Endothelial cell (in vitro differentiated cells): Measurements from ENCODE around the gene CREB3L4. TPM values are rescaled to one million over a fixed set of nuclear protein-coding genes. Genes with fewer than 3 reads are reported as not detected.
A peak's percentile ranks its signal among the peaks of the same experiment; 100 is the strongest.
"Not testable (repeated sequence)": the region's sequence is repeated elsewhere in the genome, so short reads cannot be mapped to it uniquely, and the experiment has no call there.

Source experiments
- DNase-seq: peaks from one replicate; pipeline ENCODE4 v3.0.0; 2021; ENCODE audit warnings: low spot score
- H3K27ac Mint-ChIP-seq: one replicate; pipeline ENCODE4 v1.8.0; 2021; ENCODE audit warnings: mixed read lengths, inconsistent platforms; ENCODE audit not compliant: unreplicated experiment
- H3K27me3 Mint-ChIP-seq: one replicate; pipeline ENCODE4 v1.8.0; 2021; ENCODE audit warnings: mild to moderate bottlenecking, moderate library complexity, mixed read lengths, inconsistent platforms; ENCODE audit not compliant: unreplicated experiment
- H3K36me3 Mint-ChIP-seq: one replicate; pipeline ENCODE4 v1.8.0; 2021; ENCODE audit warnings: mild to moderate bottlenecking, low read depth, mixed read lengths, inconsistent platforms; ENCODE audit not compliant: unreplicated experiment
- H3K4me1 Mint-ChIP-seq: one replicate; pipeline ENCODE4 v1.8.0; 2021; ENCODE audit warnings: mild to moderate bottlenecking, mixed read lengths, inconsistent platforms; ENCODE audit not compliant: unreplicated experiment
- H3K4me3 Mint-ChIP-seq: one replicate; pipeline ENCODE4 v1.8.0; 2021; ENCODE audit warnings: mild to moderate bottlenecking, mixed read lengths, inconsistent platforms; ENCODE audit not compliant: unreplicated experiment
- H3K9me3 Mint-ChIP-seq: one replicate; pipeline ENCODE4 v1.8.0; 2021; ENCODE audit warnings: mixed read lengths, inconsistent platforms; ENCODE audit not compliant: unreplicated experiment
- total RNA-seq: library from RNA; stranded (reverse); fragmentation: NEBNext Ultra II Directional; extraction: Animal tissue kit (Norgen Biotek cat#: 25700); gene quantifications from one replicate; pipeline ENCODE4 v1.2.1, GENCODE V29; 2021; ENCODE audit not compliant: unreplicated experiment
- TF ChIP-seq, protein P1 (sequence below): fragments of 200-600 bp; sonication (generic); IDR thresholded peaks from one replicate; pipeline ENCODE4 v1.5.0; 2021; ENCODE audit warnings: antibody characterized with exemption; ENCODE audit not compliant: unreplicated experiment

The CREB3L4 gene
- total RNA-seq, 1 donor from 2014 or later: 13.2 TPM

GRCh38 chr1:153990468-153991150, 22.9 kb downstream of the CREB3L4 start, which contains the start of gene RPS27:
TSS of gene RPS27 (plus strand) at chr1:153990762. CDS start at chr1:153990797, 35 bp downstream.
- Mint-ChIP-seq H3K9me3 (no peaks in the 10 kb centered on the region), H3K27me3 (peaks cover 12% of the 10 kb centered on the region), H3K4me3 (peak within 1 kb of the TSS; percentile 98), H3K36me3 (peaks cover 31% of the 10 kb centered on the region), H3K27ac (peak within 1 kb of the TSS; percentile 100), H3K4me1 (peaks cover 23% of the 10 kb centered on the region)
- TF ChIP-seq, protein P1, sequence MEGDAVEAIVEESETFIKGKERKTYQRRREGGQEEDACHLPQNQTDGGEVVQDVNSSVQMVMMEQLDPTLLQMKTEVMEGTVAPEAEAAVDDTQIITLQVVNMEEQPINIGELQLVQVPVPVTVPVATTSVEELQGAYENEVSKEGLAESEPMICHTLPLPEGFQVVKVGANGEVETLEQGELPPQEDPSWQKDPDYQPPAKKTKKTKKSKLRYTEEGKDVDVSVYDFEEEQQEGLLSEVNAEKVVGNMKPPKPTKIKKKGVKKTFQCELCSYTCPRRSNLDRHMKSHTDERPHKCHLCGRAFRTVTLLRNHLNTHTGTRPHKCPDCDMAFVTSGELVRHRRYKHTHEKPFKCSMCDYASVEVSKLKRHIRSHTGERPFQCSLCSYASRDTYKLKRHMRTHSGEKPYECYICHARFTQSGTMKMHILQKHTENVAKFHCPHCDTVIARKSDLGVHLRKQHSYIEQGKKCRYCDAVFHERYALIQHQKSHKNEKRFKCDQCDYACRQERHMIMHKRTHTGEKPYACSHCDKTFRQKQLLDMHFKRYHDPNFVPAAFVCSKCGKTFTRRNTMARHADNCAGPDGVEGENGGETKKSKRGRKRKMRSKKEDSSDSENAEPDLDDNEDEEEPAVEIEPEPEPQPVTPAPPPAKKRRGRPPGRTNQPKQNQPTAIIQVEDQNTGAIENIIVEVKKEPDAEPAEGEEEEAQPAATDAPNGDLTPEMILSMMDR: no peak
- peak; percentile 81 for DNase-seq

DNA sequence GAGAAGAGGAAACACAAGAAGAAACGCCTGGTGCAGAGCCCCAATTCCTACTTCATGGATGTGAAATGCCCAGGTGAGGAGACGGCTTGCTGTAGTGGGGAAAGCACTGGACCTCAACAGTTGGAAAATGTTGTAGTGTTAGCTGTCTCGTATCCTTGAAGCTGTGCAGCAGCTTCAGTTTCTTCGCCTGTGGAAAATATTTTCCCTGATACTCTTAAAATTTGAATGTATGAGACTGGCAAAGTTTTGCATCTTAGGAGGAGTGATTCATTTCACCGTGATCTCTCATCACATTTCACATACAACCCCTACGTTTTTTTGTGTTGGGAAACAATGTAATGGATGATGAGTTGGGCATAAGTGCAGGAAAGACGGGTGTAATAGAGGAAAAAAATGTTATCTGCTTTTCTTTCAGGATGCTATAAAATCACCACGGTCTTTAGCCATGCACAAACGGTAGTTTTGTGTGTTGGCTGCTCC, 23.5 kb downstream of the CREB3L4 start:
- Mint-ChIP-seq H3K9me3 (no peaks in the 10 kb centered on the region), H3K27me3 (peaks cover 11% of the 10 kb centered on the region), H3K36me3 (peaks cover 28% of the 10 kb centered on the region), H3K4me1 (peaks cover 20% of the 10 kb centered on the region), H3K27ac (peak overlapping the region; percentile 100), H3K4me3 (peak overlapping the region; percentile 98)
- TF ChIP-seq, protein P1: no peak
- no peak for DNase-seq

- Mint-ChIP-seq H3K4me1 (peaks cover 20% of the 10 kb centered on the region), H3K27me3 (peaks cover 11% of the 10 kb centered on the region), H3K36me3 (peaks cover 28% of the 10 kb centered on the region), H3K9me3 (no peaks in the 10 kb centered on the region), H3K4me3 (peak overlapping the region; percentile 98), H3K27ac (peak overlapping the region; percentile 100)
- TF ChIP-seq, protein P1: no peak
- DNase-seq: no peak
These were observed 24.1 kb downstream of the CREB3L4 start for GRCh38 chr1:153991806-153992205.

DNA sequence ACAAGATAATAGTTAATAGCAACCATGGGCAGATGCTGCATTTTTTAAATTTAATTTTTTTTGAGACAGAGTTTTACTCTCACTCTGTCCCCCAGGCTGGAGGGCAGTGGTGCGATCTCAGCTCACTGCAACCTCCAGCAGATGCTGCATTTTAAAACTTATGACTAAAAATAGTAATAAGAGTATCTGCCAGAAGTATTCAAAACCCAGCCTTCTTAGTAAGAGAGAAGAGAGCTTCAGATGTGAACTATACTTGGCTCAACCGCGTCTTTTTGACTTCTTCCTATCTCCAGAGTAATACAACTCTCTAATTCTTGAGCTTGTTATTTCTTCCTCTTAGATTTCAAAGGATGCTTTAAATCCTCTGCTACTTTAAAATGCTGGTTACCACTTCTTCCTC, 27.5 kb downstream of the CREB3L4 start:
- Mint-ChIP-seq H3K4me3 (peak overlapping the region; percentile 60), H3K9me3 (no peaks in the 10 kb centered on the region), H3K27ac (no peak overlapping the region), H3K27me3 (peaks cover 12% of the 10 kb centered on the region), H3K36me3 (peaks cover 28% of the 10 kb centered on the region), H3K4me1 (peaks cover 18% of the 10 kb centered on the region)
- TF ChIP-seq, protein P1: no peak
- no peak for DNase-seq

- peaks cover 18% of the 10 kb centered on the region for H3K4me1 Mint-ChIP-seq
- DNase-seq: no peak
- H3K4me3 Mint-ChIP-seq: peak overlapping the region; percentile 60
- no peaks in the 10 kb centered on the region for H3K9me3 Mint-ChIP-seq
- H3K27me3 Mint-ChIP-seq: peaks cover 9% of the 10 kb centered on the region
- H3K27ac Mint-ChIP-seq: no peak overlapping the region
- TF ChIP-seq, protein P1: no peak
- peaks cover 24% of the 10 kb centered on the region for H3K36me3 Mint-ChIP-seq
These were observed 27.9 kb downstream of the CREB3L4 start for GRCh38 chr1:153995640-153996039.

- peaks cover 15% of the 10 kb centered on the region for H3K36me3 Mint-ChIP-seq
- H3K27ac Mint-ChIP-seq: not testable (repeated sequence)
These were observed 29.2 kb downstream of the CREB3L4 start for GRCh38 chr1:153996882-153997281.

More at GRCh38 chr1:153996882-153997281, 29.2 kb downstream of the CREB3L4 start:
- not testable (repeated sequence) for H3K9me3 Mint-ChIP-seq, H3K4me1 Mint-ChIP-seq, H3K27me3 Mint-ChIP-seq, DNase-seq, H3K4me3 Mint-ChIP-seq
